Activated effector memory CD4-positive, alpha-beta T cell treated with anti-CD3 and anti-CD28 coated beads, Interleukin-2, amount 50 U/mL, for 16 hours (primary cell): ENCODE data around the gene ARHGAP36.

Experiments
- DNase-seq: peaks from one replicate; pipeline ENCODE4 v3.0.0-alpha.2; 2020

The ARHGAP36 gene

GRCh38 chrX:131058136-131058868, at the start of gene ARHGAP36:
TSS of gene ARHGAP36 (plus strand) at chrX:131058346. CDS start at chrX:131081666, 23,320 bp downstream.
- DNase-seq, result no peak

- no peak for DNase-seq
These were observed 48.0 kb upstream of the ARHGAP36 start for GRCh38 chrX:131010186-131010585.

GRCh38 chrX:131025336-131025735, 32.8 kb upstream of the ARHGAP36 start:
- DNase-seq, result no peak

GRCh38 chrX:131032354-131033230, 25.6 kb upstream of the ARHGAP36 start:
- DNase-seq, result no peak

GRCh38 chrX:131034063-131034462, 24.1 kb upstream of the ARHGAP36 start:
- no peak for DNase-seq

- DNase-seq, result no peak
These were observed 17.4 kb upstream of the ARHGAP36 start for GRCh38 chrX:131040781-131041180.

- no peak for DNase-seq
These were observed 16.5 kb upstream of the ARHGAP36 start for GRCh38 chrX:131041667-131042066.

GRCh38 chrX:131045726-131046125, 12.4 kb upstream of the ARHGAP36 start:
- no peak for DNase-seq

- DNase-seq, result no peak
These were observed 11.6 kb upstream of the ARHGAP36 start for GRCh38 chrX:131046596-131046995.

GRCh38 chrX:131047180-131047579, 11.0 kb upstream of the ARHGAP36 start:
- no peak for DNase-seq

GRCh38 chrX:131053076-131053475, 5.1 kb upstream of the ARHGAP36 start:
- DNase-seq, result no peak

- DNase-seq, result no peak
These were observed 3.2 kb upstream of the ARHGAP36 start for GRCh38 chrX:131054906-131055305.

- DNase-seq, result no peak
These were observed 440 bp upstream of the ARHGAP36 start for GRCh38 chrX:131057706-131058105.

GRCh38 chrX:131059246-131059645, 1.1 kb downstream of the ARHGAP36 start:
- no peak for DNase-seq

- no peak for DNase-seq
These were observed 2.0 kb downstream of the ARHGAP36 start for GRCh38 chrX:131060147-131060546.

GRCh38 chrX:131061306-131061705, 3.2 kb downstream of the ARHGAP36 start:
- no peak for DNase-seq

- DNase-seq, result no peak
These were observed 5.5 kb downstream of the ARHGAP36 start for GRCh38 chrX:131063613-131064012.

- no peak for DNase-seq
These were observed 8.1 kb downstream of the ARHGAP36 start for GRCh38 chrX:131066237-131066636.

GRCh38 chrX:131067216-131067615, 9.1 kb downstream of the ARHGAP36 start:
- no peak for DNase-seq

GRCh38 chrX:131067846-131068745, 9.9 kb downstream of the ARHGAP36 start:
- no peak for DNase-seq

- no peak for DNase-seq
These were observed 11.0 kb downstream of the ARHGAP36 start for GRCh38 chrX:131068945-131069719.
